Stimulated activated CD4-positive, alpha-beta T cell treated with anti-CD3 and anti-CD28 coated beads, TNF-alpha, amount 100 ng/mL, for 4 hours (primary cell): Measurements from ENCODE around the gene RNF166.

ENCODE experiments used
- DNase-seq, 3 experiments: peaks; one replicate each; pipeline ENCODE4 v3.0.0-alpha.2; 2020; ENCODE audit warnings: low read depth in 3 of 3

RNF166 gene

DNA sequence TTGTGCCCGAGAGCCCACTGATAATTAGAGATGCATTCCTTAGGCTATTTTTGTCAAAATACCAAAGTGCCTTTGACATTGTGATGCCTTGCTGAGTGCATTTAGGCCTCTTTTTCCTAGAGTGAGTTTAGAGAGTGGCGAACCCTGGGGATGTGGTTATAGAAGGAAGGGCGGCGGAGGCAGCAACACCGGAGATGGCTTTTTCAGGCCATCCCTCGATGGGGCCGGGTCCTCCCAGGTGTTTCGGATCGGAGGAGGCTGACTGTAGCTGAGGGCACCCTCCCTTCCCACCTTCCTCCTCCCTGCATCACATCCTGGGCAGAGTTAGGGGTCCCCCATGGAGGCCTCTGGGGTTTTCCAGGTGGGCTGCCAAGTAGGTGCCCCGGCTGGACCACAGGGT is 13.3 kb downstream of the RNF166 start:
- DNase-seq: no peak

DNA sequence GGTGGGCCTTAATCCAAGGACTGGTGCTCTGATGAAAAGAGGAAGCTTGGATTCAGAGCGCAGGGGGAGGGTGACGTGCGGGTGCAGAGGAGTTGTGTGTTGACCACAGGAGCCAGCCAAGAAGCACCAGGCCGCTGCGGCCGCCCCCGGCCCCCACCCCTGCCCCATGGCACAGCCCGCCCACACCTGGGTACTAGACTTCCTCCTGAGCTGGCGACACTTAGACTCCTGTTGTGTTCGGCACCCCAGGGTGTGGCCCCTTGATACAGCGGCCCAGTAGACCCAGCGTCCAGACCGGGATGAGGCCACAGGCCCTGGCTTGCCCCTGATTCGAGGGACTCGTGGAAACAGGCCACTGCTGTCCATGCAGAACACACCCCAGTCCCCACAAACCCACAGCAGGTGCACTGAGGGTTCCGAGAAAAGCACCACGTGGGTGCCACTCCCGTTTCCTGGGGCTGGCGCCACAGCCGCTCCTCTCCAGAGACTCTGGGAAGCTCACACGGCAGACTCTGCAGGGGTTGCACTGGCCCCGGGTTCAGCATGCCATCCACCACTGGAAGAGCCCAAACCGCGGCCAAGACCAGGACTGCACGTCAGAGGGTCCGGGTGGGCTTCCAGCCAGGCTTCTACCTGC is 14.2 kb downstream of the RNF166 start:
- no peak for DNase-seq

DNA sequence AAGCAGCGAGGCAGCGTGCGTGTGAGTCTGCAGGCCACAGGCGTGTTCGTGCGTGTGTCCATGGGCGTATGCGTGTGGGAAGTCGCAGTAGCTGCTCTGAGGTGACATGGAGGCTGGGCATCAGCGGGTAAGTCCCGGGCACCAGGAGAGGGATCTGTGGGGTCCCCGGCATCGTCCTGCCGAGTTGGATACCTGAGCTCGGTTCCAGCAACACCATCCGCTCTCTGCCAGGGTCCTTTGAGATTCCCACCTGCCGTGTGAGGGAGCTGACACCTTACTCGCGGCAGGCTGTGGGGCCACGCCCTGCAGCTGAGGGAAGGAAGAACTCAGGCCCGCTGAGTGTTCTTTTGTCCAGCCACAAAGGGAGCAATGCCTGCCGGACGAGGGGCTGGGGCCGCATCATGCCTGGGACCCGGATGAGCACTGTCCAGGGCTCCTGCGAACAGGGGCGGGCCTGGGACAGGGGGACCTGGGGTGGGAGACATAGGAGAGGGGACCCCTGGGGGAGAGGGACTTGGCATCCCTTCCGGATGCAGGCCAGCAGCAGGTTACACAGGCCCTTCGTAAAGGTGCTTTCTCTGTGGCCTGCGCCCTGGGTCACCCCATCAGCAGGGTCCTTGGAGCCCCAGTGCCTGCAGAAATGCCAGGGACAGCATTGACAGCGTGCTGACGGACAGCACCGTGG is 14.9 kb downstream of the RNF166 start:
- DNase-seq: no peak

- DNase-seq: no peak
These were observed 15.7 kb downstream of the RNF166 start for GRCh38 chr16:88690341-88691128.

GRCh38 chr16:88688013-88688778 is 18.0 kb downstream of the RNF166 start:
- DNase-seq: no peak

- DNase-seq: no peak
These were observed 18.6 kb downstream of the RNF166 start for GRCh38 chr16:88687676-88688012.

GRCh38 chr16:88687254-88687576 is 19.0 kb downstream of the RNF166 start:
- no peak for DNase-seq

DNA sequence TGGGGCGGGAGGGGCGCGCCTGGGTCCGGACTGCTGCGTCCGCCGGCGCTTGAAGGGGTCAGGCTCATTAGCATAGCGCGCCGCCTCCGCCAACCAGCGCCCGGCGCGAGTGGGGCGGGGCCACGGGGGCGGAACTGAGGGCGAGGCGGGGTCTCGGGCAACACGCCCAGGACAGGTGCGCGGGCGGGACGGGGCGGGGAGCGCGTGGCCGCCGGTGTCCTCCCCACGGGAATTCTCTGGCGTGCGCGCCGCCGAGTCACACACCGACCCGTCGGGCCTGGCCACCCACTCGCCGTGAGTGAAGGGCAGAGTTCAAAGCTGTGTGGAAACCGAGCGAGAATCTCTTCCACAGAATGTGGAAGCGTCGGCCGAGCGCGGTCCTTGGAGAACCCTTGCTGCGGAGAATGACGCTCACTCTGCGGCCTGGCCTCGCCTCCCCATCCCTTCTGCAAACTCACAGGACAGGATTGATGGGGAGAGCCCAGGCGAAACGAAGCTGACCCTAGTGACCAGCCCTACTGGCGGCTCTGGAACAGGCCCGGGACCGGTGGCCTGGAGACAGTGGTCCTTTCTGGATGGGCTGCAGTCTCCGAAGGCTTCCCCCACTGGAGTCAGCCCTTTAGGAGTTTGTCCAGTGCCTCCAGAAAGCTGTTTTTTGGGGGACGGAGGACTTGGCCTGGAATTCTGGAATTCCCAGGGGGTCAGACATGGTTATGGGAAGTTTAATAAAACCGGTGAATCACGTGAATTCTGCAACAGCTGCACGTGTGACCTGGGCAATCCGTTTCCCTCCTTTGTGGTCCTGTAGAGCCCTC is 19.6 kb downstream of the RNF166 start, which contains the start of gene SNAI3:
Gene SNAI3 (minus strand): TSS at position 69 of the 815 bp plus-strand sequence. CDS start 101 bp downstream, outside the sequence.
- peak; percentile 78 to 87 (median 78) for DNase-seq

GRCh38 chr16:88686062-88686438 is 20.2 kb downstream of the RNF166 start:
- no peak for DNase-seq

DNA sequence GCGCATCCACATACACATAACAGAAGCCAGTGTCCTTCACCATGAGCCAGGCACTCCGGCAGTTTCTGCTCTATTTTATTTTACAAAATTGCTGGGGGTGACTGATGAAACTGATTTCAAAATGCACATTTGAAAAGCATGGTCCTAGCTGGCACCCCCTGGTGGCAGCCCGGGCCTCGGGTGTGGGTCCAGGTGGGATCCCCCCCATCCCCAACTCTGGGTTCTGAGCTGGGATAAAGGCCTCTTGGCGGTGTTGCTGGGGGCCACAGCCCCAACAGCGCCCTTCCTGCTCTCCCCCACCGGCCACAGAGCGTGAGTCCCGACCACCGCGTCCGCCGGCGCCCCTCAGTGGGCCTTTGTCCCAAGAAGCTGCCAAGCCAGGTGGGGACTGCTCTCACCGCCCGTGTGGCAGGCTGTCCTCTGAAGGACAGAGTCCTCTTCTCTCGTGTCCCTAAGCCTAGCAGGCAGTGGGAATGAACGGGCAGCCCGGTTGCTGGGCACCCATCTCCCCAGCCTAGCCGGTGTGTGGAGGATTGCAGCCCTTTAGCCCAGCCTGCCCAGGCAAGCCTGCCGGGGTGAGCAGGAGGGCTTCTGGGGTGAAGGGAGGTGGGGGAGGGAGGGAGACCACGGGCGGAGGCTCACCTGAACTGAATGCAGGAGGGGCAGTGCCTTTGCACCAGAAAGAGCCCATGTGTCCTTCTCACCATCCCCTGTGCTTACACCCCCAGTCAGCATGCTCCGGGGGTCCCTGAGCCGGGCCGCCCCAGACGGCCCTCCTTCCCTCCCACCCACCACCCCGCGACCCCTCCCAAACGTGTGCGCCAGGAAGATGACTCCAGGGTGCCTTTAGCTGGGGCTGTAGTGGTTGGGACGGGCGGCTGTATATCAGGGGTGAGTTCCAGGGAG is 20.8 kb downstream of the RNF166 start:
- DNase-seq: peak in 2 of 3 experiments; percentile 56 to 58

GRCh38 chr16:88684569-88685155 is 21.5 kb downstream of the RNF166 start:
- no peak for DNase-seq

DNA sequence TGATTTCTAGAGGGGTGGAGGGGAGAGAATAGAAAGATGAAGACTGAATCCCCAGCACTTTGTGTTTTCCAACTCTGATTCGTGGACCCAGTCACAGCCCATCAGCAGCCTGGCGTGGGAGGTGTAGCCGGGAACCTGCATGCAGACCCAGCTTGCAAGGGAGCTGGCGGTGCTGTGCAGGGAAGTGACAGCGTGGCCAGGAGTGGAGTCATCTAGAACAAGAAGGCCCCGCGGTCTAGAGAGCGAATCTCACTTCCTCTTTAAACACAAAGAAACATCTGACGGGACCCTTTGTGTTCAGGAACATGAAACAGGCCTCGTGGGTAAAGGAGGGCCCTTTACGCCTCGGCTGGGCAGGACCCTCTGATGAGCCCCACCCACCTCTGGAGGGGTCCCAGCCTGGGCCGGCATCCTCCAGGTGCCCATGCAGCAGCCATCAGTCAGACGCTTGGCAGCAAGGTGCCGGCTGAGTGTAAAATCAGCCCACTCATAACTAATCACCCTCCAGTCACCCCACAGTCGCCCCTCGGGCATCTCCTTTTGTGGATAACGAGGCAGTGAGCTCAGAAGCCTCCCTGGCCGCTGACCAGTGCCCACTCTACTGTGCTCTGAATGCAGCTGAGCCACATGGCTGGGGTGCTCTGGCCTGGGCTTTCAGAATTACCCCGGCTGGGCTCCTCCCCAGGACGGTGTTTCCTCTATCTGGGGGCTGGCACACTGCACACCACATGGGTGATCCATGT is 24.3 kb downstream of the RNF166 start:
- no peak for DNase-seq

DNA sequence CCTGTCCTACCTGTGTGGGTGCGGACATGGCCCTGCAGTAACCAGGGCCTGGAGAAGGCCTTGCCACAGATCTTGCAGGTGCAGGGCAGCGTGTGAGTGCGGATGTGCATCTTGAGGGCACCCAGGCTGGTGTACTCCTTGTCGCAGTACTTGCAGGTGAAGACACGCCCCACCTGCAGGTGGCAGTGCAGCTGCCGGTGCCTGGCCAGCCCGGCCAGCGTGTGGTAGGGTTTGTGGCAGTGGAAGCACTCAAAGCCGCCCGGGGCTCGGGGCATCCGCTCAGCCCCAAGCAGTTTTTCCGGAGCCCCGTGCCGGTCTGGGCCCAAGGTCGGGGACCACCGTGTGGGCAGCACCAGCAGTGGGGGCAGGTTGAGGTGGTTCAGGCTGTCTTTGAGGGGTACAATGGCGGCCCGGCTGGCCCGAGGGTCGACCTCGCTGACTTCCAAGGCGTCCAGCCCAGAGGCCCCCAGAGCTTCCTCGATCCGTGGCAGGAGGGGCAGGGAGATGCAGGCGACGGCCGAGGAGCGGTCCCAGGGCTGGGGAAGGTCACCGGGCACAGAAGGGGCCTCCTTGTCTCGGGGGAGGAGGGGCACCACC is 25.0 kb downstream of the RNF166 start:
- no peak for DNase-seq

GRCh38 chr16:88680554-88681083 is 25.6 kb downstream of the RNF166 start:
- DNase-seq: no peak

DNA sequence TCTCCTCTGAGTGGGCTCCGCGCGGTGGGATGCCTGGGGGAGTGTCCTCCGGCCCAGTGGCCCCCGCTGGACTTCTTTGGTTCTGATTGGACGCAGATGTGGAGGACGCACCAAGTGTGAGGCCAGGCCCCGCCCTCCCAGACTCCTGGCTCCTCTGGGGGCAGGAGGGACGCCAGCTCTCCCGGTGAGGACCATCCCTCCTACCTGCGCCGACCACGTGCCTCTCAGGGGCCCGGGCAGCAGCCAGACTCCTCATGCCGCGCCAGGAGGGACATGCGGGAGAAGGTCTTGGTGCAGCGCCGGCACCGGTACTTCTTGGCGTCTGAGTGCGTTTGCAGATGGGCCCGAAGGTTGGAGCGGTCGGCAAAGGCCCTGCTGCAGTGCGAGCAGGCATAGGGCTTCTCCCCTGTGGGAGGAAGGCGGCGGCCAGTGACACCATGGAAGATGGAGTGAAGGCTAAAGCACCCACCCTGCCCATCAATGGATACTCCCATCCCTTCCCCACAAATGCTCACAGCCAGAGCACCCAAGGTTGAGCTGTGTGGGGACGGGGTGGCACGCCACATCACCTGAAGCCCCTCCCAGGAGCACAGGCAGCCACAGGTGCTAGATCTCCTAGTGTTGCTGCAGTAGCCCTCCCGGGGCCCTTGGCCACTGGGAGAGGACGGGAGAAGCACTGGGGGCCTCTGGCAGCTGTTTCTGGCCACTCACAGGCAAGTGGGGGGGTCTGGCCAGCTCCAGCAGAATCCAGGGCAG is 27.8 kb downstream of the RNF166 start:
- no peak for DNase-seq

DNA sequence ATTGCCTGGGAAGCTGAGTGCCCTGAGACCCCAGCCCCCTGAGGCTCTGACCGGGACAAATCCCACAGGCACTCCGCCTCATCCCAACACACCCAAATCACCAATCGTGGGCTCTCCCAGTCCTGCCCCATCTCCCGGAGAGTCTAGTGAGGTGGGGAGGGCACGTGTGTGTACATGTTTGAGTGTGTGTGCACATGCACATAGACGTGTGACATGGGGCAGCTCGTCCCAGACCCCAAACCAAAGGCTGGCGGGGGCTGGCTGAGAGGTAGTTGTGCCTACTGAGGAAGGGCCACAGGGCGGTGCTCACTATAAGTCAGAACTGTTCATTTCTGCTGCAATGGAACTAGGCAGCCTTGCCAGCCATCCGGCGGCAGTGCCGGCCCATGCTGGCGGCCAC is 28.5 kb downstream of the RNF166 start:
- no peak for DNase-seq

DNA sequence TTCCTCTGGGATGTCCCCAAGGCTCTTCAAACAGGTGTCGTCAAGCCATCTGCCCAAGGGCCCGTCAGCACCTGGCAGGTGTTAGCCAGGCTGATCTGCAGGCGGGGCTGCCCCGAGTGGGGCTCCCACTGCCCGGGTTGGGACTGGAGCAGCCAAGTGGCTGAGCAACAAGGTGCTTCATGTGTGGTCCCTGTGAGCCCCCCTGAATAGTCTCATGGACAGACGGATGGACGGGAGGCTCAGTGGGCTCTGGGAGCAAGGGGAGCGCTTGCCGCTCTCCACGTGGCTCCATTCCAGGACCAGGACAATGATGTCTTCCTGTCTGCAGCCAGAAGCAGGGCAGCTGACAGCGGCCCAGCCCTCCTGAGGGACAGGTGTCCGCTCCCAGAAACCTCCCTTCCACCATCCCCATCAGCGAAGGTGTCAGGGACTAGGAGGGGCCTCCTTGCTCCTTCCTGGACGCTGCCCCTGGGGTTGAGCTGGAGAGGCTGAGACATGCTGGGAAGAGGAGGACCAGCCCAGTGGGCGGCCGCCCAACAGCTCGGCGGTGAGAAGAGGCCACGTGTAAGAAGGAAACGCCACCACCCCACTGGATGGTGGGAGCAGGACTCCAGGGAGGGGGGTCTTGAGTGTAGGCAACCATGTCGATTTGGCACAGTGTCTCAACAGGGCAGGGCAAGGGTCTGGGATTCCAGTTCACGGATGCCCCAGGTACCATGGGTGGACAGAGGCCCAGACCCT is 29.5 kb downstream of the RNF166 start:
- DNase-seq: no peak
